GM06990 (cell line): ENCODE data around the gene MBP.
A peak's percentile ranks its signal among the peaks of the same experiment; 100 is the strongest.

Experiments used
- DNase-seq: peaks from one replicate; pipeline ENCODE4 v3.0.0-alpha.2; 2011; ENCODE audit not compliant: insufficient read length; ENCODE audit errors: extremely low read depth
- H3K27me3 ChIP-seq: replicated peaks from 2 replicates; pipeline ENCODE4 v1.6.0; 2011; ENCODE audit warnings: low read length; ENCODE audit not compliant: control insufficient read depth, insufficient read depth
- H3K36me3 ChIP-seq: 2 replicates; pipeline ENCODE4 v1.5.1; 2011; ENCODE audit warnings: low read length; ENCODE audit not compliant: control insufficient read depth, insufficient read depth
- H3K4me3 ChIP-seq: replicated peaks from 2 replicates; pipeline ENCODE4 v1.5.1; 2011; ENCODE audit warnings: low read depth, mild to moderate bottlenecking, control low read depth, low read length
- TF ChIP-seq, protein P1 (sequence below): IDR thresholded peaks from 2 replicates; pipeline ENCODE4 v1.5.1; 2011; ENCODE audit warnings: low read length, control low read depth, mild to moderate bottlenecking, inconsistent platforms; ENCODE audit not compliant: insufficient read depth, poor library complexity, severe bottlenecking

The MBP gene

DNA sequence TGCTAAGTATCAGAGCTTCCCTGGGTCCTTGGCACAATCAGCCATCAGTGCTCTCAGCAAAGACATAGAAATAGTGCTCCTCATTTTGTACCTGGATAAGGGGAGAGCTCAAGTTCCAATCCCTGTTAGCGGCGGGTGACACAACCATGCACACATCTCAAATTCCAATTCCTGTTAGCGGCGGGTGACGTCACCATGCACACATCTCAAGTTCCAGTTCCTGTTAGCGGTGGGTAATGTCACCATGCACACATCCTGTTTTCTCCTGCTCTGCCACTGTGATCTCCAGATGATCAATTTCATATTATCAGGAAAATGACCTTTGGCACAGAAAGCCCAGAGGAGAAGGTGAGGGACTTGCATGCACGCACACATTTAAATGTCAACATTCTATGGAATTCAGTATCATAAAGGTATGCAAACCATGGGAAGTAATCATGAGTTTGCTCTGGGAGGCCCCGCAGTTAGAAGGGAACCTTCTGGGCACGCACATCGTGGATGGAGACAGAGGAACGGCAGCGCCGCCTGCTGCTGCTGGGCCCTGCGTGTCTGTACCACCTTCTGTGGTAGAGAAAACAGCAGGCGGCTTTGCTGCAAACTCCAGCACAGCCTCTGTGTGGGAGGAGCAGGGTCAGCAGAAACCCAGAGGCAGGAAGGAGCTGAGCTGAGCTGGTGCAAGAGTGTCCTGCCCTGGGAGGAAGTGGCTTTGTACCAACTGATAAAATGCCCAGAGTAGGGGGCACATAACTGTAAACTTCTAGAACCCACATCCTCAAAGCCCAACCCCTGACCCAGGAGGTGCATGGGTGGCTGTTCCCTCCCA lies 77.8 kb downstream of the MBP start:
- H3K27me3 ChIP-seq = no peaks in the 10 kb centered on the region
- H3K4me3 ChIP-seq = peak overlapping the region; percentile 16; the same call in 1 of the 2 replicates
- TF ChIP-seq, protein P1, sequence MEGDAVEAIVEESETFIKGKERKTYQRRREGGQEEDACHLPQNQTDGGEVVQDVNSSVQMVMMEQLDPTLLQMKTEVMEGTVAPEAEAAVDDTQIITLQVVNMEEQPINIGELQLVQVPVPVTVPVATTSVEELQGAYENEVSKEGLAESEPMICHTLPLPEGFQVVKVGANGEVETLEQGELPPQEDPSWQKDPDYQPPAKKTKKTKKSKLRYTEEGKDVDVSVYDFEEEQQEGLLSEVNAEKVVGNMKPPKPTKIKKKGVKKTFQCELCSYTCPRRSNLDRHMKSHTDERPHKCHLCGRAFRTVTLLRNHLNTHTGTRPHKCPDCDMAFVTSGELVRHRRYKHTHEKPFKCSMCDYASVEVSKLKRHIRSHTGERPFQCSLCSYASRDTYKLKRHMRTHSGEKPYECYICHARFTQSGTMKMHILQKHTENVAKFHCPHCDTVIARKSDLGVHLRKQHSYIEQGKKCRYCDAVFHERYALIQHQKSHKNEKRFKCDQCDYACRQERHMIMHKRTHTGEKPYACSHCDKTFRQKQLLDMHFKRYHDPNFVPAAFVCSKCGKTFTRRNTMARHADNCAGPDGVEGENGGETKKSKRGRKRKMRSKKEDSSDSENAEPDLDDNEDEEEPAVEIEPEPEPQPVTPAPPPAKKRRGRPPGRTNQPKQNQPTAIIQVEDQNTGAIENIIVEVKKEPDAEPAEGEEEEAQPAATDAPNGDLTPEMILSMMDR = peak; percentile 80
- H3K36me3 ChIP-seq = peaks cover 11% of the 10 kb centered on the region
- DNase-seq = peak; percentile 81

DNA sequence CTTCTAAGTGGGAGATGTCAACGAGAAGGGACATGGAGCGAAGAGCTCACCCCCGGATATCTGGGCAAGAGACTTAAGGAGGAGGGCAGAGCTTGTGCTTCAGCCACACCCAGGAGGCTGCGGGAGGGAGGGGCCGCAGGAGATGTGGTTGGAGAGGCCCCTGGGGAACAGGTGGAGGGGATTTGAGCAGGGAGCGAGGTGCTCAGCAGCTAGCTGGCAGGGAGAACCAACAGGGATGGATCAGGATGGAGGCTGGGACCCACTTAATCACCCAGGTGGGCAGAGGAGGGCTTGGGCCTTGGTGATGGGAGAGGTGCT lies 78.3 kb downstream of the MBP start:
- no peak for DNase-seq
- no peaks in the 10 kb centered on the region for H3K27me3 ChIP-seq
- TF ChIP-seq, protein P1 = no peak
- no peak overlapping the region for H3K4me3 ChIP-seq
- peaks cover 11% of the 10 kb centered on the region for H3K36me3 ChIP-seq

DNA sequence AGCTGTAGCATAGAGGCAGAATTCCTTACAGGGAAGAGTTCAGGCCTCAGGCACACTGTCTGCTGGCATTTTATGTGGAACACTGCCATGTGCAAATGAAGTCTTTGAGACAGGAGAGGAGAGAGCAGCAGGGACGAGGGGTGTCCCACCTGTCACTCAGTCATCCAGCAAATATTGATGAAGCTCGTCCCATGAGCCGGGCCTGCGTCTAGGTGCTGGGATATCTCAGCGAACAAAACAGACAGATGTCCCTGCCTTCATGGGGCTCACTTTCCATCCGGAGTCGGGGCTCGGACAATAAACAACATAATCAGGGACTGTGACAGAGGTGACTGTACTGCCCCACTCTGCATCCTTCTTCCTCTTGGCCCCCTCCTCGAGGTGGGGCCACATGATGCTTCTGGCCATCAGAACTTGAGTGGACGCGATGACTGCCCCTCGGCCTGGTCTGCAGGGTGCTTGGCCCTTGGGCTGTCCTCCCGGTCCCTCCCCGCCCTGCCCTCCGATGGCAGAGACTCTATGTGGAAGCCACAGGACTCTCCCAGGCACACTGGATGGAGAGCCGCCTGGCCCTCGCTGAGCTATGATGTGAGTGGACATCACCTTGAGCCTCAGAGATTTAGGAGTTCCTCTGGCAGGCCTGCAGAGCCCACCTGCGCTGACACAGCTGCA lies 78.8 kb downstream of the MBP start:
- TF ChIP-seq, protein P1 = no peak
- Histone ChIP-seq H3K27me3 (no peaks in the 10 kb centered on the region), H3K36me3 (peaks cover 11% of the 10 kb centered on the region), H3K4me3 (no peak overlapping the region)
- DNase-seq = no peak

DNA sequence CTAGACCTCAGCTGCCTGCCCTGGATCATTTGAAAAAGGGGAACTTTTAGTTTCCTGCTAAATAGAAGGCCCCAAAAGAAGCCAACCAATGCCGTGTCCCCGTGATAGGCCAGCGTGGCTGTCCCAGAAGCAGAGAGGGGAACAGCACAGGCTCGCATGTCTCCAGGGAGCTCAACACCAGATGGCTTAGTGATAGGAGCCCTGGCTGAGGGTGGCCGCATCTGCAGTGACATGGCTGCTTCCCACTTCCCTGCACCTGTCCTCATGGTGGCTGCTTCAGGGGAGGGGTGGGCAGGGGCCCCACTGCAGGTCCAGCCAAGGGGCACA lies 79.6 kb downstream of the MBP start:
- DNase-seq = no peak
- no peak overlapping the region for H3K4me3 ChIP-seq
- H3K27me3 ChIP-seq = no peaks in the 10 kb centered on the region
- TF ChIP-seq, protein P1 = no peak
- peaks cover 11% of the 10 kb centered on the region for H3K36me3 ChIP-seq

DNA sequence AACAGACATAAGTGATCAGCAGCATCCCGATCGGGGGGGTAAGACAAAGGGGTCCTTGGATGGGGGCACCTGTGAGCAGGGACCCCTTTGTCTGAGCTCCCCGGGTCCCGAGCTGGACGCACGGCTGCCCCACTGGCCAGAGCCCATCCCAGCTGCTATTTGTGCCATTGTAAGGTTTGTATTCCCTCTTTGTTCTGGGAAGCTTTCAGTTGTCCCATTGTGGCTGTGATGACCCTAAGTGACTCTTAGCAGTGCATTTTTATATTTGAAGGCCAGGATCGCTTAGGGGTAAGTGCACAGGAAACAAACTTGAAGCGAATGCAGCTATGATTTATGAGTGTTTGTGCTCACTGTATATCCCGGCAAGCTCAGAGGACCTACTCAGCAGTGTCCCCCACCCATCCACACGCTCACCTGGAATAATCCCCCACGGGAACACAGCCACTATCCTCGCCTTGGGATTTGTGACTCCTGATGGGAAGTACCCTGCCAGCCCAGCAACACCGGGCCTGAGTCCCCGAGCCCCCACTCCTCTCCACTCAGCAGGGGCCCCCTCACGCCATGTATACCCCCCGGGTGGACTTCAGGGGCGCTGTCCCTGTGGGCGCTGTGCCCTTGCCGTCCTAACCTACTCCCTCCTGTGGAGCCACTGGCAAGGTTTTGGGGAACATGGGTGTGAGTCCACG lies 80.1 kb downstream of the MBP start:
- Histone ChIP-seq H3K4me3 (no peak overlapping the region), H3K27me3 (no peaks in the 10 kb centered on the region), H3K36me3 (peaks cover 11% of the 10 kb centered on the region)
- TF ChIP-seq, protein P1 = no peak
- no peak for DNase-seq
